Frontal cortex (tissue), 4 donors: ENCODE data around the gene SPDYC. TPM values are rescaled to one million over a fixed set of nuclear protein-coding genes. Genes with fewer than 3 reads are reported as not detected.
"Not testable (repeated sequence)": the region's sequence is repeated elsewhere in the genome, so short reads cannot be mapped to it uniquely, and the experiment has no call there.

Experiments
- DNase-seq, 2 donors: peaks; one replicate each; pipeline ENCODE4 v3.0.0; 2012; ENCODE audit warnings: low spot score in 2 of 2
- FAIRE-seq: peaks from 2 replicates; lab custom pipeline; 2012; peaks lifted over from hg19 to GRCh38; lab: Jason Lieb, UNC
- total RNA-seq: library from RNA; depleted of rRNA; stranded (reverse); fragments of >200 nt; gene quantifications from one replicate; pipeline ENCODE4 v1.2.3, GENCODE V29; 2014
- donor health status: control.
- donor health status: control.
- donor health status: control.

The SPDYC gene
- total RNA-seq, 1 donor from 2014 or later, result not detected

GRCh38 chr11:65163684-65164083, 6.3 kb upstream of the SPDYC start:
- no peak for FAIRE-seq

GRCh38 chr11:65165410-65166317, 4.4 kb upstream of the SPDYC start:
- FAIRE-seq (no peak), DNase-seq (no peak)

More at GRCh38 chr11:65163684-65164083, 6.3 kb upstream of the SPDYC start:
- DNase-seq, result no peak

GRCh38 chr11:65166893-65167292, 3.1 kb upstream of the SPDYC start:
- FAIRE-seq, result no peak
- no peak for DNase-seq

- FAIRE-seq (no peak), DNase-seq (no peak)
Measured at GRCh38 chr11:65167656-65168055, 2.4 kb upstream of the SPDYC start.

- no peak for FAIRE-seq
- DNase-seq, result no peak
Measured at GRCh38 chr11:65169164-65169641, 830 bp upstream of the SPDYC start.

- FAIRE-seq (no peak), DNase-seq (no peak)
Measured at GRCh38 chr11:65172600-65172999, 2.6 kb downstream of the SPDYC start.

GRCh38 chr11:65174571-65175010, 4.6 kb downstream of the SPDYC start:
- not testable (repeated sequence) for FAIRE-seq, DNase-seq

GRCh38 chr11:65180877-65181568, 11.0 kb downstream of the SPDYC start:
- FAIRE-seq (no peak), DNase-seq (peak in 1 of 2 donors; percentile 65)

GRCh38 chr11:65181569-65182257, 11.7 kb downstream of the SPDYC start, which contains the start of gene CAPN1:
TSS of gene CAPN1 (plus strand) at chr11:65181928. CDS start at chr11:65182702, 774 bp downstream.
- DNase-seq (peak; percentile 63 to 76), FAIRE-seq (no peak)

GRCh38 chr11:65182258-65183170, 12.5 kb downstream of the SPDYC start:
- FAIRE-seq (no peak), DNase-seq (peak in 1 of 2 donors; percentile 44)

GRCh38 chr11:65183201-65183891, 13.3 kb downstream of the SPDYC start:
- DNase-seq, result no peak
- FAIRE-seq, result no peak

- DNase-seq (no peak), FAIRE-seq (no peak)
Measured at GRCh38 chr11:65184146-65184545, 14.1 kb downstream of the SPDYC start.

GRCh38 chr11:65185171-65185570, 15.1 kb downstream of the SPDYC start:
- FAIRE-seq, result no peak
- DNase-seq, result no peak

- FAIRE-seq (no peak), DNase-seq (no peak)
Measured at GRCh38 chr11:65185869-65186341, 15.9 kb downstream of the SPDYC start.

GRCh38 chr11:65186701-65187100, 16.7 kb downstream of the SPDYC start:
- no peak for DNase-seq
- FAIRE-seq, result no peak

- DNase-seq, result no peak
- no peak for FAIRE-seq
Measured at GRCh38 chr11:65187146-65187675, 17.2 kb downstream of the SPDYC start.

GRCh38 chr11:65187971-65188461, 18.0 kb downstream of the SPDYC start:
- FAIRE-seq (no peak), DNase-seq (no peak)

- no peak for DNase-seq
- FAIRE-seq, result no peak
Measured at GRCh38 chr11:65188486-65188885, 18.5 kb downstream of the SPDYC start.
